ENCODE data around the gene HINFP. TPM values are rescaled to one million over a fixed set of nuclear protein-coding genes. Genes with fewer than 3 reads are reported as not detected.

Gene HINFP
- total RNA-seq, 4 donors from 2014 or later, result 24.0 to 37.7 (median 33.2) TPM

DNA sequence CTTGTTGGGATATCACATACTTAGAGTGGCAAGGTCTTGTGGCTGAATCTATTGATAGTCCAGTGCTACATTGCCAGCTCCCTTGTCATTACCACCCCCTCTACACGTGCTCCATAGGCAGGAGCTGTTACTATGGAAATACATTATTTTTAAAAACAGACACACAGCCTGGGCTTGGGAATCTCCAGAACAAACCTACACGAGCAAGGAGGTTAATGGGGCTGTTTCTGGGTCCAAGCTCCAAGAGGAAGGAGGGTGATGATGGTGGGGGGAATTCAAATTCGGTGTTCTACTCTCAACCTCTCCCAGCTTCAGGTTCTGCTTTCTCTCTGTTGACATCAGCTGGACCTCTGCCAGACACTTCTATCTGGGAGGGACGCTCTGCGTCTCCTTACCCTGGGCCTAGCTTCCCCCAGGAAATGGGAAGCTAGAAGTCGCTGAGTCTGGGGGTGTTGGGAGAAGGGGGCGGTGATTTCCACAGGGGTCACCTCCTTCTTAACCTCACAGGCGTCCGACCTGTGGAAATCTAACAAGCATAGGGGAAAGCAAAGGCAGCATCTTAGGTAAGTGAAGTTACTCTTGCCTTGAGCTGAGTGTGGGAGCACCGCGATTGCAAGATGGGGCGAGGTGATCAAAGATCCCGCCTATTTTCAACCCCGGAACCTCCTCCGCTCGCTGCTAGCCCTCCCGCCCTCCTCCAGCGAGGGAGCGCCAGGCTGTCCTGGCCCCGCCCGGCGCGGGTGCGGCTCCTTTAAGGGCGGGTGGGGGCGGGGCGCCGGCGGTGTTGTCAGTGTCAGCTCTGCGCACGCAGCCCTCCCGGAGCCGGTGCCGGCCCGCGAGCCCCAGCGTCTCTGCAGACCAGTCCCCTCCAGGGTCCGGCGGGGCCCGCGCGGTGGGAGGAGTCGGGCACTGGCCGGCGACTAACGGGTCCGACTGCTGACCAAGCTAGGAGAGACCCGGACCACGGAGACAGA, 14.5 kb upstream of the HINFP start, which contains the start of gene C2CD2L:
C2CD2L (plus strand) TSS at position 781 of the 974 bp plus-strand sequence. CDS start 398 bp downstream, outside the sequence.
- Histone ChIP-seq H3K27me3 (no peaks in the 10 kb centered on the region), H3K36me3 (peaks cover 6 to 9% of the 10 kb centered on the region in 2 donors), H3K4me3 (replicated peaks in 1 of 3) (peak within 1 kb of the TSS; percentile 27 to 94 (median 89)), H3K9me3 (no peaks in the 10 kb centered on the region), H3K27ac (peak within 1 kb of the TSS; percentile 31 to 66 (median 61)), H3K4me1 (peaks cover 14 to 35% of the 10 kb centered on the region in 2 donors)
- intact Hi-C loops (cut with DNase I), result no loop called here
- peak; percentile 90 to 93 for DNase-seq
- 2 to 4% methylated on average over 13 to 37 of the region's 49 CpGs for WGBS, 2 donors
- TF ChIP-seq POLR2A (IDR thresholded peaks at IDR 0.05) (peak in 1 of 2 donors; percentile 54), CTCF (IDR thresholded peaks at IDR 0.05) (no peak)

- Histone ChIP-seq H3K27me3 (no peaks in the 10 kb centered on the region), H3K9me3 (no peaks in the 10 kb centered on the region), H3K4me1 (peaks cover 14 to 35% of the 10 kb centered on the region in 2 donors), H3K27ac (peak overlapping the region in 2 of 3 donors; percentile 61 to 66), H3K36me3 (peaks cover 13 to 16% of the 10 kb centered on the region in 2 donors), H3K4me3 (replicated peaks in 1 of 3) (peak overlapping the region; percentile 27 to 94 (median 89))
- intact Hi-C loops (cut with DNase I), result no loop called here
- no peak for DNase-seq
- 0% methylated on average over 7 of the region's 65 CpGs; no CpG with 5 or more reads in 1 of the 2 donors for WGBS, 2 donors
- TF ChIP-seq POLR2A (IDR thresholded peaks at IDR 0.05), result no peak
- TF ChIP-seq CTCF (IDR thresholded peaks at IDR 0.05), result no peak
Observed at GRCh38 chr11:119107538-119108145, 13.7 kb upstream of the HINFP start.

DNA sequence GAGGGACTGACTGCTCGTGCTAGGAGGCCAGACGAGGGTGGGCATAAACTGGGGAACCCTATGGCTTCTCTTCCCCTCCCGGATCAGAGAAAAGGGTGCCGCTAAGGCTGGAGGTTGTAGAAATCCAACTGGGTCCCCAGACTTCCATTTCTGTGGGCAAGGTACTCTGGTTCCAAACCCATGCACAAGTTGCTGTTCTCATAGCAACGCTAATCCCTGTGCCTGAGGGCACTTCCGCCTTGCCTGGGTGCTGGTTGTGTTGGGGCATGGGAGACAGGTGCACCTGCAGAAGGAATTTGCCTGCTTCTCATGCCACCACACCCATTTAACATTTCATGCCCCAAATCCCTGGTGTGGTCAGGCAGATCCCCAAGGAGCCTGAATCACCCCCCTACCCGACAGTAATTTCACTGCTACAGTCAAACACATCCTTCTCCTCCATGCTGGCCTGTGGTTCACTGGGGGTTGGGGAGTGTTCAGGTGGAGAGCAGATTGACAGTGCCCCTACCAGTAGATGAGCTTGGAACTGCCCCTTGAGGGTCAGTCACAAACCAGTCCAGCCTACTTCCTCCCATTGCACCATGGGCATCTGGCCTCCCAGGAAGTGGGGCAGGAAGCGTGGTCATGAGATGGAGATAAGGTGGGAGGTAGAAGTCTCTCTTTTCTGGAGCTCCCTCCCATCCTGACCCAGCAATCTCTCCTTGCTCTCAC, 13.1 kb upstream of the HINFP start:
- H3K27ac ChIP-seq, result peak overlapping the region in 2 of 3 donors; percentile 61 to 66

GRCh38 chr11:119108857-119109221, 12.5 kb upstream of the HINFP start:
- no peaks in the 10 kb centered on the region for H3K9me3 ChIP-seq

More for the DNA sequence above, 13.1 kb upstream of the HINFP start:
- Histone ChIP-seq H3K4me1 (peaks cover 14 to 29% of the 10 kb centered on the region in 2 donors), H3K4me3 (replicated peaks in 1 of 3) (peak overlapping the region; percentile 27 to 94 (median 89)), H3K36me3 (peaks cover 19 to 21% of the 10 kb centered on the region in 2 donors), H3K27me3 (no peaks in the 10 kb centered on the region), H3K9me3 (no peaks in the 10 kb centered on the region)
- intact Hi-C loops (cut with DNase I), result no loop called here
- WGBS, 2 donors, result 28 to 41% methylated on average over 5 to 8 of the region's 8 CpGs
- DNase-seq, result peak; percentile 32 to 43
- TF ChIP-seq POLR2A (IDR thresholded peaks at IDR 0.05) (no peak), CTCF (IDR thresholded peaks at IDR 0.05) (no peak)

More at GRCh38 chr11:119108857-119109221, 12.5 kb upstream of the HINFP start:
- intact Hi-C loops (cut with DNase I), result no loop called here
- DNase-seq, result no peak
- 87 to 88% methylated on average over 2 of the region's 2 CpGs for WGBS, 2 donors
- Histone ChIP-seq H3K27me3 (no peaks in the 10 kb centered on the region), H3K4me1 (peaks cover 14 to 27% of the 10 kb centered on the region in 2 donors), H3K27ac (no peak overlapping the region), H3K4me3 (replicated peaks in 1 of 3) (peak overlapping the region in 1 of 3 donors; percentile 89), H3K36me3 (peaks cover 19 to 23% of the 10 kb centered on the region in 2 donors)
- TF ChIP-seq POLR2A (IDR thresholded peaks at IDR 0.05), result no peak
- TF ChIP-seq CTCF (IDR thresholded peaks at IDR 0.05), result no peak

All from thyroid gland (tissue), 4 donors.